Upper lobe of right lung (tissue), 1 donor: ENCODE data around the gene ATG101. TPM values are rescaled to one million over a fixed set of nuclear protein-coding genes. Genes with fewer than 3 reads are reported as not detected.

Experiments used
- ATAC-seq: fragments of 200-7000 bp; cut with Tn5 transposase; one replicate; pipeline ENCODE4 v1.9.1; 2020; ENCODE audit warnings: mild to moderate bottlenecking, moderate library complexity
- DNase-seq: peaks from one replicate; pipeline ENCODE4 v3.0.0-alpha.2; 2020
- H3K27ac ChIP-seq: fragments of 200-600 bp; one replicate; pipeline ENCODE4 v1.8.0; 2022
- H3K27me3 ChIP-seq: fragments of 200-600 bp; one replicate; pipeline ENCODE4 v1.8.0; 2022; ENCODE audit warnings: mild to moderate bottlenecking
- H3K36me3 ChIP-seq: fragments of 200-600 bp; one replicate; pipeline ENCODE4 v1.8.0; 2022
- H3K4me1 ChIP-seq: fragments of 200-600 bp; one replicate; pipeline ENCODE4 v1.8.0; 2022
- H3K4me3 ChIP-seq: fragments of 200-600 bp; one replicate; pipeline ENCODE4 v1.8.0; 2022; ENCODE audit warnings: mild to moderate bottlenecking
- H3K9me3 ChIP-seq: fragments of 200-600 bp; one replicate; pipeline ENCODE4 v1.8.0; 2022
- intact Hi-C: fragments of 100-400 bp; cut with DNase I; formaldehyde crosslinking; loops from one replicate; pipeline ENCODE4 v1.11.0; 2022
- long read RNA-seq: library from polyadenylated mRNA; unstranded; transcript quantifications from one replicate; pipeline ENCODE4 v2.0.0, GENCODE V29; 2021
- total RNA-seq: library from RNA; stranded (reverse); fragmentation: NEBNext Ultra II Directional; extraction: Animal tissue kit (Norgen Biotek cat#: 25700); gene quantifications from one replicate; pipeline ENCODE4 v1.2.1, GENCODE V29; 2021
- TF ChIP-seq, protein P1 (sequence below): fragments of 200-600 bp; IDR thresholded peaks from one replicate; pipeline ENCODE4 v1.8.0; 2022; ENCODE audit warnings: antibody characterized with exemption
- donor health status: DM: no; HTN: yes; CAD: no; lungs with severe emphysema.

The ATG101 gene, protein sequence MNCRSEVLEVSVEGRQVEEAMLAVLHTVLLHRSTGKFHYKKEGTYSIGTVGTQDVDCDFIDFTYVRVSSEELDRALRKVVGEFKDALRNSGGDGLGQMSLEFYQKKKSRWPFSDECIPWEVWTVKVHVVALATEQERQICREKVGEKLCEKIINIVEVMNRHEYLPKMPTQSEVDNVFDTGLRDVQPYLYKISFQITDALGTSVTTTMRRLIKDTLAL
- 37.3 TPM for total RNA-seq
- long read RNA-seq, transcript ATG101-207 (4 exons, 846 nt) = minor isoform, 7 of 89 reads
- long read RNA-seq, transcript ATG101-201 (4 exons, 1,439 nt) = major isoform, 76 of 89 reads
- long read RNA-seq, partial matches to known transcripts = 4 of 89 reads
- long read RNA-seq, other reads (novel, unspliced or antisense) = 2 of 89 reads

DNA sequence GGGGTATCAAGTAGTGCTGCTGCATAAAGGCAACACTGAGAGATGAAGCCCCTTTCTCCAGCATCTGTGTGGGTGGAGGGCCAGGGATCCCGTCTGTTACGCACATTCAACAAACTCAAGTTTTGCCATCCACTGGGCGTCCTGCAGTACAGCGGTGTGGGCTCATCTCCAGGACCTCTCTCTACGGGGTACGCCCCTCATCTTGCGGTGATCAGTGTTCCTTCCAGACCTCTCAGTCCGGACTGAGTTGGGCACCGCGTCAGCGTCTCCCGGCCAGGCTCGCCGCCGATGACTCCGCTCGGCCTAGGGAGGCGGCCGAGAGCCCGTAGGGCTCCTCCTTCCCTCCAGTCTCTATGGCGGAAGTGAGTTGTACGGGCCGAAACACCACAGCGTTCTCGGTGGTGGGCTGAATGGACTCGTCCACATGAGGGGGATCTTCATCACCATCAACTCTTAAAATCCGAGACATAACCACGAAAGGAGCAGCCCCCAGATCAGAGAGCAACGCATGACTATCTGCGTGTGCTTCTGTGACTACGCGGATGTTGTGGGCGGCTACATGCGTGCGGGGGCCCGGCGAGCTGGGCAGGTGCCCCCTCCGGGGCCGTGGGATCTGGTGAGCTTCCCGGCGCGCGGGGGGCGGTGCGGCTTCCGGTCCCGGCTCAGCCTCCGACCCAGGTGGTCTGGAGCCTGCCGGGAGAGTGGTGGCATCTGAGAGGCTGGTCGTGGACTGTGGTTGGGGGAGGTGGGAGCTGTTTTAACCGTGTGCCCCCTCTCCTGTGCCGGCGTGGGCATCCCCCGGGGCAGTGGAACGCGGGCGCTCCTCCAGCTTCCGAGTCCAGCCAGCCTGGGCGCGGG is at the start of gene ATG101:
ATG101 (plus strand) TSS at position 652 of the 858 bp plus-strand sequence. CDS start 3,673 bp downstream, outside the sequence.
- TF ChIP-seq, protein P1, sequence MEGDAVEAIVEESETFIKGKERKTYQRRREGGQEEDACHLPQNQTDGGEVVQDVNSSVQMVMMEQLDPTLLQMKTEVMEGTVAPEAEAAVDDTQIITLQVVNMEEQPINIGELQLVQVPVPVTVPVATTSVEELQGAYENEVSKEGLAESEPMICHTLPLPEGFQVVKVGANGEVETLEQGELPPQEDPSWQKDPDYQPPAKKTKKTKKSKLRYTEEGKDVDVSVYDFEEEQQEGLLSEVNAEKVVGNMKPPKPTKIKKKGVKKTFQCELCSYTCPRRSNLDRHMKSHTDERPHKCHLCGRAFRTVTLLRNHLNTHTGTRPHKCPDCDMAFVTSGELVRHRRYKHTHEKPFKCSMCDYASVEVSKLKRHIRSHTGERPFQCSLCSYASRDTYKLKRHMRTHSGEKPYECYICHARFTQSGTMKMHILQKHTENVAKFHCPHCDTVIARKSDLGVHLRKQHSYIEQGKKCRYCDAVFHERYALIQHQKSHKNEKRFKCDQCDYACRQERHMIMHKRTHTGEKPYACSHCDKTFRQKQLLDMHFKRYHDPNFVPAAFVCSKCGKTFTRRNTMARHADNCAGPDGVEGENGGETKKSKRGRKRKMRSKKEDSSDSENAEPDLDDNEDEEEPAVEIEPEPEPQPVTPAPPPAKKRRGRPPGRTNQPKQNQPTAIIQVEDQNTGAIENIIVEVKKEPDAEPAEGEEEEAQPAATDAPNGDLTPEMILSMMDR = peak; percentile 69
- intact Hi-C loops = no loop called here
- peaks cover 15% of the 10 kb centered on the region for H3K36me3 ChIP-seq
- H3K27me3 ChIP-seq = no peaks in the 10 kb centered on the region
- H3K9me3 ChIP-seq = no peaks in the 10 kb centered on the region
- peak within 1 kb of the TSS; percentile 98 for H3K27ac ChIP-seq
- DNase-seq (peak; percentile 94), ATAC-seq (peak; percentile 98)
- peak within 1 kb of the TSS; percentile 64 for H3K4me3 ChIP-seq
- H3K4me1 ChIP-seq = peaks cover 15% of the 10 kb centered on the region

GRCh38 chr12:52020539-52021336 is 49.0 kb upstream of the ATG101 start:
- no peak overlapping the region for H3K27ac ChIP-seq
- no peaks in the 10 kb centered on the region for H3K9me3 ChIP-seq
- DNase-seq (peak; percentile 73), ATAC-seq (peak; percentile 38)
- H3K27me3 ChIP-seq = no peaks in the 10 kb centered on the region
- TF ChIP-seq, protein P1 = peak; percentile 72
- H3K4me3 ChIP-seq = no peak overlapping the region
- no peaks in the 10 kb centered on the region for H3K36me3 ChIP-seq
- intact Hi-C loops = no loop called here
- peaks cover 27% of the 10 kb centered on the region for H3K4me1 ChIP-seq

DNA sequence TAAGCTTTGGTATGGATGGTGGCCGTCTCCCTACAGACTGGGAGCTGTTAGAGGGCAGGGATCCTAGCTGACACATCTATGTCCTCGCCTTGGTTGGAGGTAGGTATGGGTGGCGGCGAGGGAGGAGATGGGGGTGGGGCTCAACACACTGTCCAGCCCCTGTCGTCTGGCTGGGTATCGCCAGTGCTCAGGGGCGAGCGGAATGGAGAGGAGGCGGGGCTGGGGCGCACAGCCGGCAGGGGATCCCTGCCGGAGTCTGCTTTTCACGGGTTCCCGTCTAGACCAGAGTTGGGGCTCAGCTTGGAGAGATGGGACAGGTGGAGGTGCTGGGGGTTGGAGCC is 47.0 kb upstream of the ATG101 start:
- Histone ChIP-seq H3K4me3 (peak overlapping the region; percentile 48), H3K36me3 (no peaks in the 10 kb centered on the region), H3K9me3 (no peaks in the 10 kb centered on the region), H3K27me3 (no peaks in the 10 kb centered on the region), H3K4me1 (peaks cover 33% of the 10 kb centered on the region), H3K27ac (peak overlapping the region; percentile 42)
- intact Hi-C loops = no loop called here
- peak; percentile 1 for ATAC-seq
- no peak for DNase-seq
- TF ChIP-seq, protein P1 = no peak

DNA sequence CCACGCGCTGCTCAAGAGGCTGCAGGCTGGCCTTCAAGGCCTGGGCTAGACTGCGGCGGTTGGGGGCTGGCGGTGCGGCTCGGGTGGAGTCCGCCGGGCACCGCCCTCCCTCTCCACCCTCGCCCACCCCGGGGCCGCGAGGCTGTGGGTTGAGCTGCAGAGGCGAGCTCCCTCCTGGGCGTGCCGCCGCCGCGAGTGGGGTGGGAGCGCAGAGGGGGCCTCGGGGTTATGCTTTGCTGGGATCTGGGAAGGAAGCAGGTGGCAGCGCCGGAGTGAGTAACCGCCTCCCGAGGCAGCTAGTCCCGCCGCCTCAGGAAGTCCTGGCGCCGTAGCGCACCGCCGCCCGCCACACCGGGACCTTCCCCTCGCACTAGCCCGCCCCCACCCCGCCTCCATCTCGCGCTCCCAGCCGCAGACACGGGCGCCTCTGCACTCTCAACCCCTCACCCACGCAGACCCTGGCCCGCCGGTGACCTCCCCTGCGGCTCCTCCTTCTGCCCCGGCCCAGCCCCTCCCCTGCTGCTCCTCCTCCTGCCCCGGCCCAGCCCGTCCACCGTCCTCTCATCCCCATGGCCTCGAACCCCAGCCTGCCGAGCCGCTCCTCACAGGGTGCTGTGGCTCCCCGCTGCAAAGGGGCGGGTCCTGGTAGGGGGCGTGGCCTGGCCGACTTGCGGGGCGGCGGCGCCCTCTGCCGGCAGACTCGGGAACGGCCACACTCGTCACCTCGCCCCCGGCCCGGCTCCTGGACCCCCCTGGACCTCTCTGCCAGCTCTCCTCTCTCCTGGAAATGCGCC is 46.4 kb upstream of the ATG101 start:
- Histone ChIP-seq H3K4me3 (peak overlapping the region; percentile 48), H3K27ac (peak overlapping the region; percentile 42), H3K27me3 (no peaks in the 10 kb centered on the region), H3K36me3 (no peaks in the 10 kb centered on the region), H3K4me1 (peaks cover 33% of the 10 kb centered on the region), H3K9me3 (no peaks in the 10 kb centered on the region)
- ATAC-seq (peak; percentile 84), DNase-seq (peak; percentile 95)
- intact Hi-C loops = no loop called here
- TF ChIP-seq, protein P1 = peak; percentile 95
